ENCODE data around the gene PELI1.
"Not testable (repeated sequence)": the region's sequence is repeated elsewhere in the genome, so short reads cannot be mapped to it uniquely, and the experiment has no call there.

The PELI1 gene

GRCh38 chr2:64120008-64120407 lies 24.2 kb downstream of the PELI1 start:
- DNase-seq, result no peak

- DNase-seq, result no peak
Observed at GRCh38 chr2:64119369-64119768, 24.9 kb downstream of the PELI1 start.

- DNase-seq, result no peak
Observed at GRCh38 chr2:64115808-64116598, 28.2 kb downstream of the PELI1 start.

- DNase-seq, result no peak
Observed at GRCh38 chr2:64114912-64115277, 29.3 kb downstream of the PELI1 start.

- DNase-seq, result no peak
Observed at GRCh38 chr2:64114063-64114911, 29.9 kb downstream of the PELI1 start.

- DNase-seq, result no peak
Observed at GRCh38 chr2:64112016-64112415, 32.2 kb downstream of the PELI1 start.

- no peak for DNase-seq
Observed at GRCh38 chr2:64111426-64111825, 32.8 kb downstream of the PELI1 start.

GRCh38 chr2:64108666-64109241 lies 35.5 kb downstream of the PELI1 start:
- DNase-seq, result no peak

GRCh38 chr2:64106481-64106880 lies 37.7 kb downstream of the PELI1 start:
- no peak for DNase-seq

GRCh38 chr2:64105670-64106461 lies 38.4 kb downstream of the PELI1 start:
- DNase-seq, result no peak

- no peak for DNase-seq
Observed at GRCh38 chr2:64104933-64105332, 39.3 kb downstream of the PELI1 start.

- DNase-seq, result not testable (repeated sequence)
Observed at GRCh38 chr2:64102736-64103135, 41.5 kb downstream of the PELI1 start.

- peak in 1 of 2 donors; percentile 23 for DNase-seq
Observed at GRCh38 chr2:64101141-64101591, 43.1 kb downstream of the PELI1 start.

- DNase-seq, result not testable (repeated sequence)
Observed at GRCh38 chr2:64100584-64100983, 43.6 kb downstream of the PELI1 start.

- DNase-seq, result no peak
Observed at GRCh38 chr2:64094663-64095382, 49.4 kb downstream of the PELI1 start.

GRCh38 chr2:64093341-64093740 lies 50.9 kb downstream of the PELI1 start:
- no peak for DNase-seq

- DNase-seq, result no peak
Observed at GRCh38 chr2:64092502-64092901, 51.7 kb downstream of the PELI1 start.

- DNase-seq, result no peak
Observed at GRCh38 chr2:64090264-64090663, 54.0 kb downstream of the PELI1 start.

- no peak for DNase-seq
Observed at GRCh38 chr2:64086347-64087082, 57.7 kb downstream of the PELI1 start.

- DNase-seq, result no peak
Observed at GRCh38 chr2:64085936-64086335, 58.3 kb downstream of the PELI1 start.

GRCh38 chr2:64081046-64081445 lies 63.2 kb downstream of the PELI1 start:
- no peak for DNase-seq

All from bone marrow (tissue), 2 donors.